ENCODE results near the gene CITED4. TPM values are rescaled to one million over a fixed set of nuclear protein-coding genes. Genes with fewer than 3 reads are reported as not detected.
A peak's percentile ranks its signal among the peaks of the same experiment; 100 is the strongest.

CITED4 gene
- total and polyA plus RNA-seq, 9 of the 15 experiments (the other 6 are each of a cell fraction or from before 2014, with no cell fraction given), result 0.11 to 1.2 (median 0.17) TPM; not detected in 2

GRCh38 chr1:40893946-40894345 is 31.8 kb upstream of the CITED4 start:
- no peaks in the 10 kb centered on the region for H3K36me3 ChIP-seq (ENCODE audit: control insufficient read depth, insufficient read depth, low read length)
- H3K4me2 ChIP-seq (ENCODE audit: insufficient read depth, low read length), result no peak overlapping the region
- BruUV-seq (replicated peaks), result no TSS peak
- H3K9me3 ChIP-seq (replicated peaks; ENCODE audit: control insufficient read depth, insufficient read depth, low read depth, low read length), result peaks cover 16% of the 10 kb centered on the region
- no peak overlapping the region for H2AFZ ChIP-seq (ENCODE audit: low read depth, low read length)
- DNase-seq (ENCODE audit: extremely low read depth in 1 of 4, low spot score in 3 of 4), result no peak
- CTCF ChIA-PET (ENCODE audit: low intra/inter-chr PET ratio), result no interaction called here
- in situ Hi-C loops (cut with MboI), result no loop called here
- POLR2A ChIA-PET, result no interaction called here
- no peak for FAIRE-seq
- no peaks in the 10 kb centered on the region for H3K4me1 ChIP-seq (replicated peaks in 1 of 2; ENCODE audit: control insufficient read depth in 2 of 2, insufficient read depth in 2 of 2, low read length in 2 of 2)
- intact Hi-C loops (cut with micrococcal nuclease), result no loop called here
- no peaks in the 10 kb centered on the region for H4K20me1 ChIP-seq (replicated peaks; ENCODE audit: control insufficient read depth, insufficient read depth, low read length)
- H3K4me3 ChIP-seq, result no peak overlapping the region
- H3K79me2 ChIP-seq (ENCODE audit: control insufficient read depth, insufficient read depth, low read length), result no peaks in the 10 kb centered on the region
- TF ChIP-seq RBM34 (IDR thresholded peaks at IDR 0.05; ENCODE audit: borderline replicate concordance, insufficient read depth, low read length) (no peak), TRIM28 (IDR thresholded peaks at IDR 0.05) (peak; percentile 71), POLR3G (IDR thresholded peaks at IDR 0.05; ENCODE audit: extremely low read depth, insufficient read length, insufficient replicate concordance) (no peak), ZFX (CRISPR knock-in tag; IDR thresholded peaks at IDR 0.05) (no peak), ZFP36 (IDR thresholded peaks at IDR 0.05; ENCODE audit: low read depth, low read length, partially characterized antibody) (peak; percentile 56), TRIM24 (IDR thresholded peaks at IDR 0.05) (peak in 1 of 2 experiments; percentile 56; a peak in 2 of 4 replicates), KDM2B (CRISPR knock-in tag; IDR thresholded peaks at IDR 0.05) (no peak), CEBPG (CRISPR knock-in tag; IDR thresholded peaks at IDR 0.05) (no peak), CEBPG (tag; conservative IDR thresholded peaks at IDR 0.05 in 1 of 2, IDR thresholded peaks at IDR 0.05 in 1 of 2) (no peak), HLTF (IDR thresholded peaks at IDR 0.05) (0 out of 2 replicates have a peak, but pooled peaks have one; percentile 17), ZNF583 (CRISPR knock-in tag; IDR thresholded peaks at IDR 0.05) (no peak), HDAC6 (IDR thresholded peaks at IDR 0.05; ENCODE audit: low read depth, low read length) (no peak), ZNF174 (CRISPR knock-in tag; IDR thresholded peaks at IDR 0.05) (no peak), XRCC4 (IDR thresholded peaks at IDR 0.05; ENCODE audit: extremely low read depth, insufficient read depth, insufficient read length) (no peak), ZNF668 (CRISPR knock-in tag; IDR thresholded peaks at IDR 0.05) (no peak), CBX5 (IDR thresholded peaks at IDR 0.05; ENCODE audit: borderline replicate concordance, low read depth) (peak; percentile 91), CBX3 (IDR thresholded peaks at IDR 0.05; ENCODE audit: borderline replicate concordance in 1 of 2, low read length in 2 of 2) (0 out of 3 replicates have a peak, but pooled peaks of 1 of the 2 experiments have one; percentile 60), SAP30 (IDR thresholded peaks at IDR 0.05; ENCODE audit: borderline replicate concordance, insufficient read depth, low read depth, low read length, poor library complexity, severe bottlenecking) (no peak)
- TF ChIP-seq, protein P1, sequence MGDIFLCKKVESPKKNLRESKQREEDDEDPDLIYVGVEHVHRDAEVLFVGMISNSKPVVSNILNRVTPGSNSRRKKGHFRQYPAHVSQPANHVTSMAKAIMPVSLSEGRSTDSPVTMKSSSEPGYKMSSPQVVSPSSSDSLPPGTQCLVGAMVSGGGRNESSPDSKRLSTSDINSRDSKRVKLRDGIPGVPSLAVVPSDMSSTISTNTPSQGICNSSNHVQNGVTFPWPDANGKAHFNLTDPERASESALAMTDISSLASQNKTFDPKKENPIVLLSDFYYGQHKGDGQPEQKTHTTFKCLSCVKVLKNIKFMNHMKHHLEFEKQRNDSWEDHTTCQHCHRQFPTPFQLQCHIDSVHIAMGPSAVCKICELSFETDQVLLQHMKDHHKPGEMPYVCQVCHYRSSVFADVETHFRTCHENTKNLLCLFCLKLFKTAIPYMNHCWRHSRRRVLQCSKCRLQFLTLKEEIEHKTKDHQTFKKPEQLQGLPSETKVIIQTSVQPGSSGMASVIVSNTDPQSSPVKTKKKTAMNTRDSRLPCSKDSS (IDR thresholded peaks at IDR 0.05; ENCODE audit: low read depth, partially characterized antibody), result peak; percentile 69
- TF ChIP-seq, protein P2, sequence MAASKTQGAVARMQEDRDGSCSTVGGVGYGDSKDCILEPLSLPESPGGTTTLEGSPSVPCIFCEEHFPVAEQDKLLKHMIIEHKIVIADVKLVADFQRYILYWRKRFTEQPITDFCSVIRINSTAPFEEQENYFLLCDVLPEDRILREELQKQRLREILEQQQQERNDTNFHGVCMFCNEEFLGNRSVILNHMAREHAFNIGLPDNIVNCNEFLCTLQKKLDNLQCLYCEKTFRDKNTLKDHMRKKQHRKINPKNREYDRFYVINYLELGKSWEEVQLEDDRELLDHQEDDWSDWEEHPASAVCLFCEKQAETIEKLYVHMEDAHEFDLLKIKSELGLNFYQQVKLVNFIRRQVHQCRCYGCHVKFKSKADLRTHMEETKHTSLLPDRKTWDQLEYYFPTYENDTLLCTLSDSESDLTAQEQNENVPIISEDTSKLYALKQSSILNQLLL (CRISPR knock-in tag; IDR thresholded peaks at IDR 0.05; ENCODE audit: borderline replicate concordance), result no peak
- no peak for ATAC-seq
- H3K27me3 ChIP-seq (ENCODE audit: control insufficient read depth in 2 of 2, insufficient read depth in 2 of 2, low read length in 2 of 2), result peaks cover 0 to 5% of the 10 kb centered on the region in 2 experiments; a peak in 1 of 5 replicates
- no peaks in the 10 kb centered on the region for H3K9me1 ChIP-seq (ENCODE audit: control insufficient read depth, insufficient read depth, low read length)
- no peak overlapping the region for H3K27ac ChIP-seq (ENCODE audit: extremely low read depth, low read depth, low read length)
- no peak overlapping the region for H3K9ac ChIP-seq (ENCODE audit: insufficient read depth in 1 of 2, low read depth in 2 of 2, low read length in 2 of 2)

Measured in K562 (cell line).